GM21619 (cell line): ENCODE measurements around the gene BEND5.

Source experiments
- ATAC-seq: cut with Tn5 transposase; IDR thresholded peaks from one replicate; pipeline ENCODE4 v1.9.1; 2021; ENCODE audit not compliant: unreplicated experiment

Gene BEND5

DNA sequence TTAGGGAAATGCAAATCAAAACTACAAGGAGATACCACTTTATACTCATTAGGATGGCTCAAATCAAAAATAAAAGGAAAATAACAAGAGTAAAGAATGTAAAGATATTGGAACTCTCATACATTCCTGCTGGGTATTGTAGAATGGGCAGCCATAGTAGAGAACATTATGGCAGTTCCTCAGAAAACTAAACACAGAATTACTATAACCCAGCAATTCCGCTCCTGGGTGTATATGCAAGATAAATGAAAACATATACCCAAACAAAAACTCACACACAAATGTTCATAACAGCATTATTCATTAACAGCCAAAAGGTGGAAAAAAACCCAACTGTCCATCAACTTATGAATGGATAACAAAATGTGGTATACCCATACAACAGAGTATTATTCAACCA, 11.4 kb downstream of the BEND5 start:
- ATAC-seq = no peak

DNA sequence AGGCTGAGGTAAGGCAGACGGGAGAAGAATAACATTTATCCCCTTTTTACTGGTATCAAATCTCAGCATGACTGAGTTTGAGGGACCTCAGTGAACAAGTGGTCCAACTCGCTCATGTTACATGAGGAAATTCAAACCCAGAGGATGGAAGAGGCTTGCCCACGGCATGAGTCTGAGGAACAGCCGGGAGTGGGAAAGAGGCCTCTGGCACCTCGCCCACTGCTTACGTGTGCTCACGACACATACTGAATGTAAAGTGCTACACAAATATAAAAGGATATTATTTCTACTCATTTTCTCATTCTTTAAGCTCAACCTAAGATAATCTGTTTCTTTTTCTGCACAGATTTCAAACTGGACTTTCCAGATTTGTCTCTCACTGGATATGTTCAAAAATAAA, 14.7 kb downstream of the BEND5 start:
- no peak for ATAC-seq

- ATAC-seq = no peak
Measured at GRCh38 chr1:48761411-48761810, 15.3 kb downstream of the BEND5 start.

DNA sequence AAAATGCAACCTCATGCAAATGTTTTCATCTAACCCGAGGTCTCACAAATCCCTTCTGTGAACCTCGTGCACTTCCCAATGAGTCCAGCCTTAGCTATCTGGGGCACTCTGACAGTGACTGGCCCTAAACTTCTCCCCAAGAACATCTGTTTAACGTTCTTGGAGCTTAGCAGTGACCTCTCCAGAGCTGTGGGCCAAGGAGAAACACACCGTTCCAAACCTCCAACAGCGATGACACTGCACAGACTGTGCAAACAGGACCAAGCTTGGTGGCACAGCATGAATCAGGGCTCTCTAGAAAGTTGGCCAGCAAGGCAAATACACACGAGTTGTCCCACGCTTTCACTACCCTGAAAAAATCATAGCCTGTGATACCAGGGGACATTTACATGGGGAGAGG, 15.8 kb downstream of the BEND5 start:
- no peak for ATAC-seq

GRCh38 chr1:48758976-48759375, 17.7 kb downstream of the BEND5 start:
- ATAC-seq = no peak

DNA sequence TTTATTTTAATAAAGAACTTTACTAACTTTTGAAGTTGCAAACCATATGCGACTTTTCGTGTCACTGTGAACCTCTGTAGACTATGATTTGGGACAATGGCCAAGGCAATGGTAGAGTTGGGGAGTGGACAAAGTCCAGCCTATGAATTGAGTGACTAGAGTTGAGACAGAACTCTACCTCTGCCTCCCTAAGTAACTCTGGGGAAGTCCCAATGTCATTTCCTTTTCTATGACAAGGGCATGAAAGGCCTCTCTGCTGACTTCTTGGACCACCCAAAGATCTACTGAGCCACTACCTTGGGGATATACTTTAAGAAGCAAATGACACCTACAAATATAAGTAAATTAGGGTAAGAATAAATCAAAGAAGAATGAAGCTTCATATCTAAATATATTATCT, 19.3 kb downstream of the BEND5 start:
- ATAC-seq = no peak

DNA sequence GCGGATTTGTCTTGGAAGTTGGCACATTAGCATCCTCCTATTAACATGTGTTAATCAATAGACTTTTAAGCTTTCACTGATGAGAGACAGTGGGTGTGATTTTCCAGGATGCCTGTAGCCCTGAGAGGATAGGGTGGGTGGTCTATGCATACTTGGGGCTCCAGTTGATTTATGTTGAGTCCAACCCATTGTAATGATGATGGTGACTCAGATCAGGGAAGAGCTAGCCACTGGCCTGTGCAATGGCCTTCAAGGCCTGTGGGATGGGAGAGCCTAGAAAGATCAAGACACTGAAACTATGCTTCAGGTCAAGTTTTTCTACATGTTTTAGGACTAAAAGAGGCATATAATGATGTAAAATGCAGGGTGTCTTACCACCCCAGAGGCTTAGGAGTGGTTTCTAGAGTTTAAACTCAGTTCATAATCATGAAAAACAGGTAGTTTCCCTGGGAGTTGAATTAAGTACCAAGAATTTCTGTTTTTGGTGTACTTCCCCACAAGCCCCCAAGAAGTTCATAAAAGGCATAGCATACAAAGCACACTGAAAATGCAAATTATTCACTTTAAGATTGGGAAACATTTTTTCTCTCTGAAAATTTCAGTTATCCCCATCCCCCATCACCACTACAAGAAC, 19.9 kb downstream of the BEND5 start:
- ATAC-seq = no peak

GRCh38 chr1:48753293-48753692, 23.4 kb downstream of the BEND5 start:
- no peak for ATAC-seq

DNA sequence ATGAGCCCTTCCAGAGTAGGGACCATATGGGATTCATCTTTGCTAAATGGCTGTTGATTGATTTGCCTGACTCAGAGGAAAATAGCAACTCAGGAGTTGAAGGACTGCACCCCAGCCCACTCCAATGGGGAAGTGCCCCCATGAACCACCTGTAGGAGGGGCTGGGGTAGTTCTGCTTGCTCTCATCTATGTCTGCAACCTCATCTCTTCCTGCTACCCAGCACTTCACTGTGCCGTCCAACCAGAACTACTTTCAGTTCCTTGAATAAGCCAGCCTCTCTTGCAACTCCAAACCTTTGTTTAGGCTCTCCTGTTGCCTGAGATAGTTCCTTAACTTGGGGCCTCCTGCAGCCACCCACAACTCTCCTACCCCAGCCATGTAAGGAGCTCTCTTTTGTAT, 26.6 kb downstream of the BEND5 start:
- ATAC-seq = peak; percentile 92

DNA sequence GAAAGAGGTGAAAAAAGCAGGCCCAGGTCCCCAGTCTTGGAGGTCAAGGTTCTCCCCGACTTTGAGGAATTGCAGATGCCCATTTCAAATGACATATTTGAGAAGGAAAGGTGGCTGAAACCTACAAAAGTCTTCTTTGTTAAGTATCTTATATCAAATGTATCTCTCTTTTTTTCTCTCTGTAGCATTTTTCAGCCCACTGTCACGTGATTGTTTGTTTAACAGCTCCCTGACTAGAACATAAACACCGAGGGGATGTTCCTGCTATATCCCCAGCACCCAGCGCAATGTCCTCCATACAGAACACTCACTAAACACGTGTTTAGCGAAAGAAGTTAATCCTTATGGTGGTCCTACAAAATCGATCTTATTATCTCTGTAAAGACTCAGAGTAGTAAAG, 27.6 kb downstream of the BEND5 start:
- ATAC-seq = no peak

DNA sequence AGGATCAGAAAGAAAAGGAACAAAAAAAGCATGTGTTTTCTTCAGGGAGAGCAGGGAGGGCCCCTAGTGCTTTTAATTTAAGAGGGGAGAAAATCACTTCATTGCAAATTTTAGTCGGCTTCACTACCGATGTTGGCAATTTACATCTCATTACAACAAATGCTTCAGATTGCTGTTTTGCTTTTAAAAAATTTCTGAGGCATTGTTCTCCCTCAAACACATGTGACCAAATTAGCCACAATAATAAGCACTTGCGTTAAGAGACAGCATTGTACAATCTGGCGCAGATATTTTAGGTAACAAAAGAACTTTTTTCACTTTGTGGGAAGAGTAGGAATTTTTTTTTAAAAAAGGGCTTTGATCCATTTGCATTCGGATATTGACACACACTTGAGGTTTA, 29.8 kb downstream of the BEND5 start:
- ATAC-seq = no peak

DNA sequence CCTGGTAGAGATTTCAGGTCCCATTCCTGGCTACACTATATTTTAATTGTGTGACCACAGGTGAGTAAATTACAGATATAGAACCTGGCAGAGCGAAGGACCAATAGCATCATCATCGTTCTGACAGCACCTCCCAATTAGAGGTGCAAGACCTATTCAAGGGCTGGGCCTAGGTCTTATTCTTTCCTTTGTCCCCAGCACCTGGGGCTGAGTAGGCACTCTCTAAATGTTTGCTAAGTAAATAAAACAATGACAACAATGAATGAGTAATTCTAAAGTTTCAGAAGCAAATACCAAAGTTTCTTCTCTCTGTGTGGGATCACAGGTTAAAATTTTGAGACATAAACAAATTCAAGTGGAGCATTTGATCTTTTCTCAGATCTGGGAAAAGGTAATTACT, 32.7 kb downstream of the BEND5 start:
- ATAC-seq = no peak

DNA sequence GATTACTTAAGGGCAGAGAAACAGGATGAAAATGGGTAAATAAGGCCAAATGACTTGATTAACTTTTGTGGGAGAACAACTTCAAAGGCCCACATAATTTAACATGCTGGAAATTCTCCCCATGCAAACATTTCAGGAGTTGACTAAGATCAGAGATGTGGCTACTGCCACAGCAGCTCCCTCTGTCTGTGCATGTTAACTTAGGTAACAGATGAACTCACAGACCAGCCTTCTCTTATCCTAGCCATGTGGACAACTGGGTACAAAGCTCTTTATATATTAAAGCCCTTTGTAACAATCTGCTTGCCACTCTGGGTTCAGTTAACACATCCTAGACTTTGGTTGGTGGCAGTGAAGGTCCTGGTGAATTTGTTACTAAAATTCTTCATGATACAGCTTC, 33.2 kb downstream of the BEND5 start:
- no peak for ATAC-seq

- ATAC-seq = no peak
Measured at GRCh38 chr1:48741380-48741779, 35.3 kb downstream of the BEND5 start.

GRCh38 chr1:48740621-48741020, 36.1 kb downstream of the BEND5 start:
- no peak for ATAC-seq

GRCh38 chr1:48739091-48739490, 37.6 kb downstream of the BEND5 start:
- ATAC-seq = no peak

GRCh38 chr1:48738356-48738755, 38.3 kb downstream of the BEND5 start:
- no peak for ATAC-seq

- ATAC-seq = no peak
Measured at GRCh38 chr1:48735796-48736195, 40.9 kb downstream of the BEND5 start.

DNA sequence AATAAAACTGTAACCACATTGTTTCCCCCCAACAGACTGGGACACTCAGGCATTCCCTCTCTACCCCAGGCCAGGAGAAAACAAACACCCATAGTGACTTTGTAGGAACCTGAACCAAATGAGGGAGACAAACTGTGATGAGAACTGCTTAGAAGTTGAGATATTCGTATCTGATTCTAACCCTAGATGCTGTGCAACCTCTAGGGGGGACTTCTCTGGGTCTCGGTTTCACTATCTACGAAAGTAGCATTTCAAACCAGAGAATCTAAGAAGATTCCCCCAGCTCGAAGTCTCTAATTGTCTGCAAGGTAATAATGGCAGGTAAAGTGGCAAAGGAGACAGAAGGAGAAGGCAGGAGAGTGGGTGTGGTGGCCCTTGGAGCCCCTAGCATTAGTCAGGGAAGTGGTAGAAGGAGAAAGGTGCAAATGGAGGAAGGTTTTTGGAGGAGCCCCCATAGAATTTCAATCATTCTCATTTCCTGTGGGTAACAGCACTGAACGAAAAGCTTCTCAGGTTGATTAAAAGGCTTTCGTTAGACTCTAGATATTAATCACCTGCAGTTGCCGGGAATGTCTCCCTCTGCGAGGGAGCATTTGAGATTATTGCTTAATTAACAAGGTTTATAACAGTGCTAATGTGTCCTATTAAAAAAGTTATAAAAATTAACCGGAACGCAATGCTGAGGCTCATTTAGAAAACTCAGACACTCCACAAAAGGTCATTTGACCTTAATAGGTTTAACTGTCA, 46.4 kb downstream of the BEND5 start:
- peak; percentile 57 for ATAC-seq

- no peak for ATAC-seq
Measured at GRCh38 chr1:48728584-48728983, 48.1 kb downstream of the BEND5 start.

DNA sequence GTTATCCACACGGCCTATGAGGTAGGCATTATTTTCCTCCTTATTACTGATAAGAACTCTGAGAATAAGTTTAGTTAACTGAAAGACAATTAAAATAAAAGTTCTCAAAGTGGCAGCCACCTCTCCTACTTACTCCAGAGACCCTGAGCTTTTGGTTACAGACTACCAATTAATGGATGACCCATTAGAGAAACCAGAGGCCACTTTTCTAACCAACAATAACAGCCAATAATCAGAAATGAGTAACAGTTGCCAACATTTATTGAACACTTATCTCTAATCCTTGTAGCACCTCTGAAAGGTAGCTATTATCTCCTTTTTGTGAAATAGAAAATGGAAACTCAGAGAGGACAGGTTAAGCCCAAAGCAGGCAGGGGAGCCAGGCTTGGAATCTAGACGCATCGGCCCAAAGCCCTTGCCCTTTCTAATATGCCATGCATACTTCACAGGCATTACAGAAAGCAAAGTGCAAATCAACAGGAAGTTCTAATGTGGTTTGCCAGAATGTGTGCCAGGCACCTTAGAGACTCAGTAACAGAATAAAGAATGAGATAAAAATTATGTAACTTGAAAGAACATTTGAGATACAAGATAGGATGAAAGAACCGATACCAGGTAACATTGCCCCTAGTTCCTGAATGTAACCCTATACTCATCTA, 50.0 kb downstream of the BEND5 start:
- ATAC-seq = no peak

DNA sequence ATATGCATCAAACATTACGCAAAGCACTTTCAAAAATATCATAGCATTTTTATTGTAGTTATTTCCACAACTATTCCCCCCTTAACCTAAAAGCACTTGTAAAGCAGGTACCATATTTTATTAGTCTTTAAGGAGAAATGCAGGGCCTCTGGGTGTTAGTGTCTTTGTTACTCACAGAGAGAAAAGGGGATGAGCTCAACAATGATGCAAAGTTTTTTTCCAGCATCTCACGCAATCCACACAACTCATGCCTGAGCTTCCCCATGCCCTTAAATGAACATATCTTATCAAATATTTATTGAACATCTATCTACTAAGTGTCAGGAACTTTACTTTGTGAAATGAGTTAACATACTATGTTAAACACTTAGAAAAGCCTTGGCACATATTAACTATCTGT, 50.6 kb downstream of the BEND5 start:
- ATAC-seq = no peak
